GM21381 (cell line): ENCODE results near the gene DOCK1.

Source experiments
- ATAC-seq: cut with Tn5 transposase; IDR thresholded peaks from one replicate; pipeline ENCODE4 v1.9.1; 2021; ENCODE audit warnings: mild to moderate bottlenecking, moderate library complexity; ENCODE audit not compliant: unreplicated experiment

DOCK1 gene

DNA sequence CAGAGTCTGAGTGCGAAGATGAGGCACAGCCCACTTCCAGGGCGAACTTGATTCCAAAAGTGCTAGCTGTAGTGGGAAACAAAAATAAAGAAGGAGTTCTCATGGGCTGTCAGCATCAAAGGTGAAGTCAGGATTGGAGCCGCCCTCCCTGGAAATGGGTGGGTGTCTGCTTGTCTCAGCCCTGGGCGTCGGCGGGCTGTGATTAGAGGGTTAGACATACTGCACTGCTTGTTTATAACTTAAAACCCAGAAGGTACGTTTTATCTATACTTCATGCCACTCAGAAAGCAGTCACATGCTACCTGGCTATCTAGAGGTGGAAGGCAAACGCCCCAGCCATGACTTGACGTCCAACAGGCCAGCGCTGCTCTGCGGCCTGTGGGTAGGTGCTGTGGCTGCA is 535.1 kb downstream of the DOCK1 start:
- ATAC-seq: no peak

GRCh38 chr10:127441350-127442219 is 536.4 kb downstream of the DOCK1 start:
- ATAC-seq: no peak

GRCh38 chr10:127442220-127442525 is 536.9 kb downstream of the DOCK1 start:
- no peak for ATAC-seq

- no peak for ATAC-seq
Observed at GRCh38 chr10:127444155-127444554, 538.9 kb downstream of the DOCK1 start.

DNA sequence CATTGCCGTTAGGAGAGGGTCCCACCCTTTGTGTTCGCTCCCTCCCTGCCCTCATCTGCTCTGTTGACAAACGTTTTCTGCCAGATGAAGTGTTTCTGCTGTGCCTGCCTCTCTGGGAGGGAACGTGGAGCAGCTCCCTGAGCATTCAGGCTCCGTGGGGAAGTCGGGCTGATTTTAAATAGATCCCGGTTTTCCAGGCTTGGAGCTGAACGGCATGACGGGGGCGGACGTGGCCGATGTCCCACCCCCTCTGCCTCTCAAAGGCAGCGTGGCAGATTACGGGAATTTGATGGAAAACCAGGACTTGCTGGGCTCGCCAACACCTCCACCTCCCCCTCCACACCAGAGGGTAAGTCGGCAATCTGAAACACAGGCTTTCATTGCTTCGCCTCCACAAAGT is 542.0 kb downstream of the DOCK1 start:
- ATAC-seq: no peak

- no peak for ATAC-seq
Observed at GRCh38 chr10:127449490-127449889, 544.3 kb downstream of the DOCK1 start.

DNA sequence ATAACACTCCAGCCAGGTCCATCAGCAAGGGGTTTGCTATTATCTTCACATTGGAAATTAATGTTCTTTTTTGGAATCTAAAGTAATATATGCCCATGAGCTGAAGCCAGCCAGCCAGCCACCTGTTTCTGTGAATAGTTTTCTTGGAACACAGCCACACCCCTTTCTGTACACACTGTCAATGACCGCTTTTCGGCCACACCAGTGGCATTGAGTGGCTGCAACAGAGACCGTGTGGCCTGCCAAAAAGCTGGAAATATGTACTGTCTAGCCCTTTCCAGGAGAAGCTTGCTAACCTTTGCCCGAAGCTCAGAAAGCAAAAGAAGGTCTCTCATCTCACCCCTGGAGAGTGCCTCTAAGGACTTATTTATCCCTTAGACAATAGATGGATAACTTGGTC is 545.4 kb downstream of the DOCK1 start:
- no peak for ATAC-seq

- ATAC-seq: no peak
Observed at GRCh38 chr10:127451628-127452027, 546.4 kb downstream of the DOCK1 start.

- no peak for ATAC-seq
Observed at GRCh38 chr10:127452568-127452967, 547.3 kb downstream of the DOCK1 start.

- no peak for ATAC-seq
Observed at GRCh38 chr10:127453706-127454105, 548.5 kb downstream of the DOCK1 start.

DNA sequence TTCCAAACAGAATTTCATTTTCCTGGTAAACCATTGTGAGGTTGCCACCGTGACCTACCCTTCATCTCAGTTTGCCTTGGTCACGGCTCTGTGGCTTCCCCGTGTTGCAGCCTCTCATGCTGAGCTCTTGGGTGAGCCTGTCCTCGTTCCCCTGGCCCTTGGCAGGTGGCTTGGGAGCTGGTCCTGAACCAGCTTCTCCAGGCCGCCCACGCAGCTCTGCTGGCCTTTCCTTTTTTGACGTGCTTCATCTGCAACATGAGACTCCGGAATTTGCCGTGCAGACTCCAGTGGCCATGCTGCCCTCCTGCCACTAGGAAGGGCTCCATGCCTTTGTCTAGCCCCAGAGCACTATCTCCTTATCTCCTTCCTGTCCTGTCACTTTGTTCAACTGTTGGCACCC is 550.9 kb downstream of the DOCK1 start:
- ATAC-seq: no peak

DNA sequence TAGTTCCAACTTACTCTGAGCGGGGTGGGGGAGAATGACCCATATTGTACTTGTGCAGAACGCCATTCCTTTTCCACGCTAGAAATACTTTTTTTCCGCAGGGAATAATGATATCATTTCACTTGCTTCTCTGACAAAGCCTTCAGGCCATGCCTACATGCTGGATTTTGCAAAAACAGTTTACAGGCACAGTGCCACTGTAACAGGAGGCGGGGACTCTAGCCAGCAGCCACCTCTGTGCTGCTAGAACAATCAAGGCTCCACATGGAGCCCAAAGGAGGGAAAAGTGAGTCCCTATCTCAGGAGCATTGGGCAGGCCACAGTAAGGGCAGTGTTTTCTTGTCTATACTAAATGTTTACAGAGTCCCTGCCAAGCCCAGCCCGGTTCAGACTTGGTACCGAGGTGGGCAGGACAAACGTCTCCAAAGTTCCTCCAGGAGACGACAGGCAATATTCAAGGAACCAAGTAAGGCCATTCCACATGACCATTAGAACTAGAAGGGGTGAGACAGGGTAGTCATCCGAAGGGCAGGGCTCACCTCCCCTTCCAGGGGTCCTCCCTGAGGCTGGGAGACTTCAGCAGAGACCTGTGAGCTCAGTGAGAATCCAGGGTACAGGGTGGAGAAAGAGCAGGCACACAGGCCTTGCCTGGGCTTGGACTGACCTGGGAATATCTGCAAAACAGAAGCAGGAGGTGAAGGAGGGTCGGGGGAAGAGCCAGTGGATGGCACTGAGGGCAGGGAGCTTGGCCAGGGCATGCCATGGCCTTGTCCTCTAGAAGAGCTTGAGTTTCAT is 553.0 kb downstream of the DOCK1 start:
- no peak for ATAC-seq

- no peak for ATAC-seq
Observed at GRCh38 chr10:127458829-127459228, 553.6 kb downstream of the DOCK1 start.

- ATAC-seq: no peak
Observed at GRCh38 chr10:127459918-127460317, 554.7 kb downstream of the DOCK1 start.

GRCh38 chr10:127462643-127463295 is 557.5 kb downstream of the DOCK1 start:
- no peak for ATAC-seq

- ATAC-seq: no peak
Observed at GRCh38 chr10:127463548-127463947, 558.3 kb downstream of the DOCK1 start.

GRCh38 chr10:127464561-127464960 is 559.3 kb downstream of the DOCK1 start:
- ATAC-seq: no peak

DNA sequence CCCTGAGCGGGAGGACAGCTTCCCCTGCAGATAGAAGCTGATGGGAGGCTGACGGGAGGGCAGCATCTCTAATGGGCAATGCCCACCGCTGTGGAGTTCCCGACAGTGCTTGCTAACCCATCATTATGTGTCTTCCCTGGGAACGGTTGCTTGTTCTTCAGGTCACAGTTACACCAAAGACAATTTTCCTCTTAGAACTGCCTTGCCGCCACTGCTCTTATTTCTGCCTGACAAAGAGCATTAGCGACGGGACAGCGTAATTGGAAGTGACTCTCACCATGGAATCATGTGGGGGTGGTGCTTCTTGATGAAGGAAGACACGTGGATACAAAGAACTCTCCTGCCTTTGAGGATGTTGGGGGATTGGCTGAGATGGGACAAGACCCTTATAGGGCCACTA is 562.6 kb downstream of the DOCK1 start:
- no peak for ATAC-seq

DNA sequence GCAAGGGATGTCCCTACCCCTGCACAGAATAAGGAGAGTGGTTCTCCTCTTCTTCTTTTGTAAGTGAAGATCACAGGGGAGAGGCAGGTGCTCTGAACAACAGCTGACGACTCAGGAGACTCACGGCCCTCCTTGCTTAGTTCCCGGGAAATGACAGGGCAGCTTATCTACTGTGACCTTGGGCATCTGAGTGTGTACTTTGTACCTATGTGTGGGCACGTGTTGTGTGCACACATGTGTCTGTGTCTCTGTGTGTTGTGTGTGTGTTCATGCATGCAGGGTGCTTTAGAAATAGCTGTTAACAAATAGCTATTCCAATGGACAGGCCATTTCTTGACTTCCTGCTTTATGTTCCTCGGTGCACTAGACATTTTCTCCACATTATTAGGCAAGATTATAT is 563.4 kb downstream of the DOCK1 start:
- no peak for ATAC-seq

- no peak for ATAC-seq
Observed at GRCh38 chr10:127470911-127471310, 565.7 kb downstream of the DOCK1 start.

DNA sequence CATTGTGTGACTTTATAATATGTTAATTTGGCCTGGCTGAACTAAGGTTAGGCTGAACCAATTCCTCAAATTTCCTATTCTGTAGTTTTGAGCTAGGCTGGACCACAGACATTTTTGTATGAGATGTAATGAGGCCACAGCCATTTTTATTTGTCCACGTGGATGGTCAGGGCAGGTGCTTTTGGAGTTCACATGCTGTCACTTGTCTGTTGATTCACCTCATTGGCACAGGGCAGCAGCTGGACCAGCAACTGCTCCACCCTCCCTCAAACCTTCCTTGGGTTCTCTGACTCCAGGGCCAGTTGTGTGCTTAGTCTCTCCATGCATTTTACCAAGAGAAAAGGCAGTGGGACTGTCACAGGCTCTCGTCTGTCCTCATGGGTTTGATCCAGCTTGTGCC is 567.7 kb downstream of the DOCK1 start:
- no peak for ATAC-seq

GRCh38 chr10:127474501-127474900 is 569.3 kb downstream of the DOCK1 start:
- no peak for ATAC-seq
